Skeletal muscle satellite cell (primary cell): ENCODE results near the gene BBS9.
"Not testable (repeated sequence)": the region's sequence is repeated elsewhere in the genome, so short reads cannot be mapped to it uniquely, and the experiment has no call there.

Source experiments
- H3K27me3 ChIP-seq: 2 replicates; pipeline ENCODE4 v1.7.0; 2013; ENCODE audit warnings: low read length; ENCODE audit not compliant: control insufficient read depth, insufficient read depth
- H3K36me3 ChIP-seq: 2 replicates; pipeline ENCODE4 v1.7.0; 2013; ENCODE audit warnings: mild to moderate bottlenecking, control low read depth, low read length; ENCODE audit not compliant: insufficient read depth
- H3K4me1 ChIP-seq: 2 replicates; pipeline ENCODE4 v1.7.0; 2013; ENCODE audit warnings: low read length; ENCODE audit not compliant: control insufficient read depth, insufficient read depth
- H3K4me2 ChIP-seq: 2 replicates; pipeline ENCODE4 v1.7.0; 2013; ENCODE audit warnings: mild to moderate bottlenecking, low read length
- H3K4me3 ChIP-seq: 2 replicates; pipeline ENCODE4 v1.7.0; 2013; ENCODE audit warnings: low read length
- H3K9ac ChIP-seq: 2 replicates; pipeline ENCODE4 v1.7.0; 2013; ENCODE audit warnings: mild to moderate bottlenecking, low read depth, low read length, moderate library complexity
- H3K9me3 ChIP-seq: replicated peaks from 2 replicates; pipeline ENCODE4 v1.7.0; 2013; ENCODE audit warnings: mild to moderate bottlenecking, control low read depth, low read length

The BBS9 gene

GRCh38 chr7:33449847-33450246 lies 320.5 kb downstream of the BBS9 start:
- H3K9me3 ChIP-seq = no peaks in the 10 kb centered on the region
- H3K4me1 ChIP-seq = peaks cover 14% of the 10 kb centered on the region
- H3K27me3 ChIP-seq = no peaks in the 10 kb centered on the region
- no peaks in the 10 kb centered on the region for H3K36me3 ChIP-seq
- H3K9ac ChIP-seq = no peak overlapping the region
- H3K4me3 ChIP-seq = no peak overlapping the region
- no peak overlapping the region for H3K4me2 ChIP-seq

GRCh38 chr7:33452805-33453502 lies 323.6 kb downstream of the BBS9 start:
- Histone ChIP-seq H3K27me3 (no peaks in the 10 kb centered on the region), H3K9me3 (no peaks in the 10 kb centered on the region), H3K4me2 (peak overlapping the region; percentile 31), H3K4me1 (peaks cover 14% of the 10 kb centered on the region), H3K36me3 (no peaks in the 10 kb centered on the region), H3K4me3 (no peak overlapping the region), H3K9ac (peak overlapping the region; percentile 43)

- no peaks in the 10 kb centered on the region for H3K9me3 ChIP-seq
- no peak overlapping the region for H3K9ac ChIP-seq
- no peaks in the 10 kb centered on the region for H3K27me3 ChIP-seq
- no peak overlapping the region for H3K4me3 ChIP-seq
- H3K36me3 ChIP-seq = no peaks in the 10 kb centered on the region
- H3K4me1 ChIP-seq = peaks cover 19% of the 10 kb centered on the region
- no peak overlapping the region for H3K4me2 ChIP-seq
These were observed 327.7 kb downstream of the BBS9 start for GRCh38 chr7:33457039-33457438.

GRCh38 chr7:33458581-33458980 lies 329.2 kb downstream of the BBS9 start:
- H3K4me1 ChIP-seq = peaks cover 5% of the 10 kb centered on the region
- H3K4me2 ChIP-seq = no peak overlapping the region
- no peaks in the 10 kb centered on the region for H3K9me3 ChIP-seq
- H3K27me3 ChIP-seq = no peaks in the 10 kb centered on the region
- no peak overlapping the region for H3K4me3 ChIP-seq
- H3K9ac ChIP-seq = no peak overlapping the region
- H3K36me3 ChIP-seq = no peaks in the 10 kb centered on the region

GRCh38 chr7:33459340-33459751 lies 330.0 kb downstream of the BBS9 start:
- Histone ChIP-seq H3K9me3 (no peaks in the 10 kb centered on the region), H3K36me3 (no peaks in the 10 kb centered on the region), H3K4me1 (peaks cover 5% of the 10 kb centered on the region), H3K9ac (no peak overlapping the region), H3K27me3 (no peaks in the 10 kb centered on the region), H3K4me2 (peak overlapping the region; percentile 40), H3K4me3 (no peak overlapping the region)

- Histone ChIP-seq H3K4me1 (peaks cover 5% of the 10 kb centered on the region), H3K9me3 (no peaks in the 10 kb centered on the region), H3K4me3 (no peak overlapping the region), H3K9ac (no peak overlapping the region), H3K36me3 (no peaks in the 10 kb centered on the region), H3K4me2 (no peak overlapping the region), H3K27me3 (no peaks in the 10 kb centered on the region)
These were observed 333.8 kb downstream of the BBS9 start for GRCh38 chr7:33463131-33463530.

GRCh38 chr7:33466203-33466602 lies 336.8 kb downstream of the BBS9 start:
- Histone ChIP-seq H3K9me3 (no peaks in the 10 kb centered on the region), H3K4me3 (no peak overlapping the region), H3K36me3 (no peaks in the 10 kb centered on the region), H3K27me3 (no peaks in the 10 kb centered on the region), H3K9ac (no peak overlapping the region), H3K4me1 (no peaks in the 10 kb centered on the region), H3K4me2 (no peak overlapping the region)

- no peaks in the 10 kb centered on the region for H3K36me3 ChIP-seq
- no peak overlapping the region for H3K4me2 ChIP-seq
- H3K27me3 ChIP-seq = no peaks in the 10 kb centered on the region
- H3K9me3 ChIP-seq = no peaks in the 10 kb centered on the region
- no peak overlapping the region for H3K9ac ChIP-seq
- H3K4me1 ChIP-seq = peaks cover 5% of the 10 kb centered on the region
- H3K4me3 ChIP-seq = no peak overlapping the region
These were observed 342.4 kb downstream of the BBS9 start for GRCh38 chr7:33471636-33472242.

GRCh38 chr7:33472348-33473025 lies 343.1 kb downstream of the BBS9 start:
- Histone ChIP-seq H3K9me3 (no peaks in the 10 kb centered on the region), H3K4me1 (peaks cover 5% of the 10 kb centered on the region), H3K9ac (no peak overlapping the region), H3K36me3 (no peaks in the 10 kb centered on the region), H3K4me2 (no peak overlapping the region), H3K27me3 (no peaks in the 10 kb centered on the region), H3K4me3 (no peak overlapping the region)

GRCh38 chr7:33477719-33478480 lies 348.5 kb downstream of the BBS9 start:
- Histone ChIP-seq H3K4me3 (no peak overlapping the region), H3K4me1 (no peaks in the 10 kb centered on the region), H3K27me3 (no peaks in the 10 kb centered on the region), H3K9ac (no peak overlapping the region), H3K9me3 (no peaks in the 10 kb centered on the region), H3K4me2 (no peak overlapping the region), H3K36me3 (no peaks in the 10 kb centered on the region)

GRCh38 chr7:33484476-33484875 lies 355.1 kb downstream of the BBS9 start:
- not testable (repeated sequence) for H3K4me1 ChIP-seq, H3K27me3 ChIP-seq, H3K9ac ChIP-seq, H3K9me3 ChIP-seq, H3K36me3 ChIP-seq, H3K4me2 ChIP-seq, H3K4me3 ChIP-seq
